Measurements from ENCODE around the gene GOLGA1. TPM values are rescaled to one million over a fixed set of nuclear protein-coding genes. Genes with fewer than 3 reads are reported as not detected.

The GOLGA1 gene
- total and polyA plus RNA-seq, 10 of the 15 experiments (the other 5 are each of a cell fraction or from before 2014, with no cell fraction given), result 2.9 to 14.1 (median 8.1) TPM

- TF ChIP-seq ZBTB4 (CRISPR knock-in tag; IDR thresholded peaks at IDR 0.05) (no peak), BACH1 (IDR thresholded peaks at IDR 0.05; ENCODE audit: borderline replicate concordance) (no peak), DPF2 (IDR thresholded peaks at IDR 0.05) (no peak)
Measured at GRCh38 chr9:124881138-124881743, 59.6 kb downstream of the GOLGA1 start (continued).

- ChIA-PET RAD21 (ENCODE audit: unreplicated experiment) (no interaction called here), POLR2A (interaction anchor here (0.6 to 1.2 kb wide), 2 partner anchors 13 to 37 kb away, joined by 3 read pairs; no protein-coding TSS in a partner anchor), CTCF (interaction anchor here (1.0 to 1.7 kb wide), 2 partner anchors 8 to 14 kb away, joined by 5 to 8 read pairs; no protein-coding TSS in a partner anchor), SMC1A (ENCODE audit: uncharacterized antibody, unreplicated experiment) (interaction anchor here (1.4 to 1.6 kb wide), 2 partner anchors 18 to 115 kb away, joined by 4 to 5 read pairs; partner anchors contain the start of genes ARPC5L and RPL35)
- no peak for FAIRE-seq
- no peak for DNase-seq (ENCODE audit: low read depth, low spot score)
- WGBS (ENCODE audit: insufficient coverage, insufficient replicate concordance, low lambda C conversion rate, missing lambda C conversion rate), result 31% methylated on average over 9 of the region's 9 CpGs
- Histone ChIP-seq H3K79me2 (ENCODE audit: control insufficient read depth, insufficient read depth, low read length) (peaks cover 6% of the 10 kb centered on the region; the same call in 1 of the 2 replicates), H3K4me2 (ENCODE audit: control insufficient read depth, insufficient read depth) (no peak overlapping the region), H3K9ac (ENCODE audit: control insufficient read depth, insufficient read depth, low read length) (no peak overlapping the region), H3K27ac (ENCODE audit: control insufficient read depth, insufficient read depth) (peak overlapping the region; percentile 13; the same call in 1 of the 2 replicates), H4K20me1 (ENCODE audit: control insufficient read depth, insufficient read depth) (no peaks in the 10 kb centered on the region; the same call in none of the 2 replicates), H3K4me1 (ENCODE audit: control insufficient read depth, insufficient read depth, low read length) (peaks cover 6% of the 10 kb centered on the region), H3K36me3 (ENCODE audit: control insufficient read depth in 2 of 2, insufficient read depth in 2 of 2, low read length in 1 of 2) (peaks cover 24 to 28% of the 10 kb centered on the region in 2 experiments), H2AFZ (ENCODE audit: control insufficient read depth, low read depth, low read length) (no peak overlapping the region), H3K9me3 (replicated peaks; ENCODE audit: control insufficient read depth, insufficient read depth, low read length) (no peaks in the 10 kb centered on the region), H3K27me3 (replicated peaks in 1 of 2; ENCODE audit: control insufficient read depth in 2 of 2, insufficient read depth in 2 of 2, low read length in 1 of 2) (no peaks in the 10 kb centered on the region), H3K4me3 (no peak overlapping the region)
- no TSS peak for BruUV-seq (replicated peaks)
- peak; percentile 64 for ATAC-seq
- intact Hi-C loops (cut with micrococcal nuclease; ENCODE audit: unreplicated experiment) (no loop called here), in situ Hi-C loops (cut with MboI) (no loop called here)
- no peak for TF ChIP-seq WRNIP1 (IDR thresholded peaks at IDR 0.05; ENCODE audit: borderline replicate concordance, low read depth, low read length)
- peak; percentile 85 for TF ChIP-seq PKNOX1 (IDR thresholded peaks at IDR 0.05)
- TF ChIP-seq PBX3 (IDR thresholded peaks at IDR 0.05; ENCODE audit: insufficient replicate concordance, low read depth, low read length), result peak; percentile 41
Measured at GRCh38 chr9:124880501-124880900, 60.4 kb downstream of the GOLGA1 start.
